ENCODE data around the gene ESRRG.
"Not testable (repeated sequence)": the region's sequence is repeated elsewhere in the genome, so short reads cannot be mapped to it uniquely, and the experiment has no call there.

Gene ESRRG

DNA sequence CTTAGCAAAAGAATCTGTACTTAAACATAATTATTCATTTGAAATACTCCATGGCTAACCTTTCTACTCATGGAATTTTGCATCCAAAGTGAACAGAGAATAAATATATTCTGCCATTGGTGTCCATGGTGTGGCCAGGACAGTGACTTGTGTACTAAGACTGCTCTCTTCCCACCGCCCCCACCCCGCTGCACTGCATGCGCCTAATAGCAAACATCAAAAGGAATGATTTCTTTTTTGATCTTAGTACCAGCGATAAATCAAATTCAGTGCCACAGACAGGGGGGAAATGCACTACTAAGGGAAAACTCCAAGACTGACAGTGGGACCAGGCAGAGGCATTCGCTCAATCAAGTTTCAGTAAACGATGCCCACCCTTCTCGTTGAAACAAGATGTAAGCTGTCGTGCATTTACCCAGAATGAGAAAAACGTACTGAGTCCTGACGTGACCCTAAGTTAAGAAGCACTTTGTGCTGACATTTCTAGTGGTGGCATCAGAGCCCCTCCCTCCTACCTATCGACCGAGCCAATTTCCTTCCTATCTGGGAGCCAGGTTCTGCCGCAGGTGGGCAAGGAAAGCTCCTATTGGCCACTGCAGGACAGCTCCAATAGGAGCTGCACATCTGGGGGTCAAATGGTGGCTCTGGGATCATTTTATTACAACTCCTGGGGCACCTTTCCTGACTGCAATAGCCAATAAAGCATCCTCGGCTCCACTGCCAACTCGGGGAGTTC lies 12.5 kb downstream of the ESRRG start:
- DNase-seq (ENCODE audit: low spot score) = no peak
- TF ChIP-seq, protein P1, sequence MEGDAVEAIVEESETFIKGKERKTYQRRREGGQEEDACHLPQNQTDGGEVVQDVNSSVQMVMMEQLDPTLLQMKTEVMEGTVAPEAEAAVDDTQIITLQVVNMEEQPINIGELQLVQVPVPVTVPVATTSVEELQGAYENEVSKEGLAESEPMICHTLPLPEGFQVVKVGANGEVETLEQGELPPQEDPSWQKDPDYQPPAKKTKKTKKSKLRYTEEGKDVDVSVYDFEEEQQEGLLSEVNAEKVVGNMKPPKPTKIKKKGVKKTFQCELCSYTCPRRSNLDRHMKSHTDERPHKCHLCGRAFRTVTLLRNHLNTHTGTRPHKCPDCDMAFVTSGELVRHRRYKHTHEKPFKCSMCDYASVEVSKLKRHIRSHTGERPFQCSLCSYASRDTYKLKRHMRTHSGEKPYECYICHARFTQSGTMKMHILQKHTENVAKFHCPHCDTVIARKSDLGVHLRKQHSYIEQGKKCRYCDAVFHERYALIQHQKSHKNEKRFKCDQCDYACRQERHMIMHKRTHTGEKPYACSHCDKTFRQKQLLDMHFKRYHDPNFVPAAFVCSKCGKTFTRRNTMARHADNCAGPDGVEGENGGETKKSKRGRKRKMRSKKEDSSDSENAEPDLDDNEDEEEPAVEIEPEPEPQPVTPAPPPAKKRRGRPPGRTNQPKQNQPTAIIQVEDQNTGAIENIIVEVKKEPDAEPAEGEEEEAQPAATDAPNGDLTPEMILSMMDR (IDR thresholded peaks at IDR 0.05; ENCODE audit: borderline replicate concordance, control extremely low read depth, extremely low read depth, insufficient read depth, missing control alignments) = no peak
- in situ Hi-C loops (cut with MboI; ENCODE audit: low sequenced_read_pairs, unreplicated experiment) = no loop called here

DNA sequence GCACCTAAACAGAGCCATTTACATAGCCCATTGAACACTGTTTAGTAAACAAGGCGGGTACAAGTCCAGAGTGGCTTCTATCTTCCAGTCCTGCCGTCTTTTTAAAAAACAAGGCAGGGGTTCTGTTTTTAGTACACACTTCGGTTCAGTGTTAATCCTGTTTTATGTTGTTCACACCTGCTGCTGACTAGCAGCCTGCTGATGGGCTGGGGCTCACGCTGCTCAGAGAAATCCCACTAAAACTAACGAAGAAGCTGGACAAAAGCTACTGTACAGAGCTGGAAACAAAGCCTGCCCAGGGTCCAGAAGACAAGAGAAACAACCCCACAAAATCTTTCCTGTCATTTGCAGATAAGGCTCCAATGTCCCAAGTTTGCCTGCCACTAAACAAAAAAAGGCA lies 13.2 kb downstream of the ESRRG start:
- TF ChIP-seq, protein P1 (IDR thresholded peaks at IDR 0.05; ENCODE audit: borderline replicate concordance, control extremely low read depth, extremely low read depth, insufficient read depth, missing control alignments) = no peak
- in situ Hi-C loops (cut with MboI; ENCODE audit: low sequenced_read_pairs, unreplicated experiment) = no loop called here
- no peak for DNase-seq (ENCODE audit: low spot score)

DNA sequence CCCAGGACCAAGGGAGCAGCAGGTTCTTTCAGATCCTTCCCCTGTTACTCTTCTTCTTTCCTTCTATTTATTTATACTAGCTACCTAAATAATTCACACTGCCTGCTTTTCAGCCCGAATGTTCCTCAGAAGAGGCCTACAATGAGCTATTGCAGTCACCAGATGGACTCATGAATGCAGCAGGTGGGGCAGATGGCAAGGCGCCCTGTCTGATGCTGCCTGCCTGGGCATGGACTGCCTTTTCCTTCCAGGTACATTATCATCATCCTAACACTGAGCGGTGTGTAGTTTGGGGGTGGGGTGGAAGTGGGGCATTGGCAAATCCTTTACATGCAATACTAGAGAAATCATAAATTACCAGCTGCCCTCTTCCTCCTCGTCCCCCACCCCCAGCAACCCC lies 17.6 kb downstream of the ESRRG start:
- no peak for DNase-seq (ENCODE audit: low spot score)
- TF ChIP-seq, protein P1 (IDR thresholded peaks at IDR 0.05; ENCODE audit: borderline replicate concordance, control extremely low read depth, extremely low read depth, insufficient read depth, missing control alignments) = no peak
- in situ Hi-C loops (cut with MboI; ENCODE audit: low sequenced_read_pairs, unreplicated experiment) = no loop called here

DNA sequence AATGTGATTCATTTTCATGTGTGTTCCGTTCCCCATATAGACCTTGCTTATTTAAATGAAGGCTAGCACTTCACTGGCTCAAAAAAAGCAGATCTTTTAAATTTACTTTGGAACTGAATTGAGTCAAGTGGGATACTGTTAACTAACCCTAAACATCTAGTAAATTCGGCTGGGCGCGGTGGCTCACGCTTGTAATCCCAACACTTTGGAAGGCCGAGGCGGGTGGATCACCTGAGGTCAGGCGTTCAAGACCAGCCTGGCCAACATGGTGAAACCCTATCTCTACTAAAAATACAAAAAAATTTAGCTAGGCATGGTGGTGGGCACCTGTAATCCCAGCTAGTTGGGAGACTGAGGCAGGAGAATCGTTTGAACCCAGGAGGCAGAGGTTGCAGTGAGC lies 19.2 kb downstream of the ESRRG start:
- DNase-seq (ENCODE audit: low spot score); in situ Hi-C loops (cut with MboI; ENCODE audit: low sequenced_read_pairs, unreplicated experiment): not testable (repeated sequence)

DNA sequence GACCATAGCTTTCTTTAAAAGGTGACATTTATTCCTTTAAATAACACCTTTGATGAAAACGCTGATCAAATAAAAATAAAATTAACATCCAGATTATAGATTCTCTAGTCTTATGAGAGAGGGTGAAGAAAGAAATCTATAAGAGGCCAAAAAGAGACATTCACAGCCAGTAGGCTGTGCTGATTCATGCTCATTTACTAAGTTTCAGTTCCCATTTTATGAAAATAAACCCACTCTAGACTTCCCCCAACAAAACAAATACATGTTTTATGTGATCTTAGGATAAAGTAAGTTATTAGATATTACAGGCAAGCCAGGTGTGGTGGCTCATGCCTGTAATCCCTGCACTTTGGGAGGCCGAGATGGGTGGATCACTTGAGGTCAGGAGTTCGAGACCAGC lies 21.1 kb downstream of the ESRRG start:
- TF ChIP-seq, protein P1 (IDR thresholded peaks at IDR 0.05; ENCODE audit: borderline replicate concordance, control extremely low read depth, extremely low read depth, insufficient read depth, missing control alignments) = peak; percentile 5
- in situ Hi-C loops (cut with MboI; ENCODE audit: low sequenced_read_pairs, unreplicated experiment) = no loop called here

DNA sequence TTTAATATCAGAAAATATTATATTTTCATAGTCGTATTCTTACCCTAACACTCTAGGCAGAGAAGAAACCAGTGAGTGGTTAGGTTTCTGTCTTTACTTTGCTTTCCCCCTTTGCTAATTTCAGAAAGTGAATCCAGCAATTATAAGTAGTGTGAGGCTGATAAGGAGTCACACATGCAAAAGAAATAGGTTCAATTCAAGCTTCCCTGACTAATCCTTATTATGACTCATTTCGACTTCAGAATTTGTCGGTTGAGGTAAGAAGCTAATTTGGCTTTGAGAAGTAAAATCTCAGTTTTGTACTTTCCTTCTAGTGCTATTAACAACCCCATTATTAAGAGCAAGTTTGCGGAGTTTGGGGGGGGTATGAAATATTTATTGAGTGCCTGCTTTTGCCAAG lies 22.4 kb downstream of the ESRRG start:
- in situ Hi-C loops (cut with MboI; ENCODE audit: low sequenced_read_pairs, unreplicated experiment) = no loop called here
- no peak for DNase-seq (ENCODE audit: low spot score)
- TF ChIP-seq, protein P1 (IDR thresholded peaks at IDR 0.05; ENCODE audit: borderline replicate concordance, control extremely low read depth, extremely low read depth, insufficient read depth, missing control alignments) = no peak

More for the DNA sequence above, 21.1 kb downstream of the ESRRG start:
- peak; percentile 38 for DNase-seq (ENCODE audit: low spot score)

DNA sequence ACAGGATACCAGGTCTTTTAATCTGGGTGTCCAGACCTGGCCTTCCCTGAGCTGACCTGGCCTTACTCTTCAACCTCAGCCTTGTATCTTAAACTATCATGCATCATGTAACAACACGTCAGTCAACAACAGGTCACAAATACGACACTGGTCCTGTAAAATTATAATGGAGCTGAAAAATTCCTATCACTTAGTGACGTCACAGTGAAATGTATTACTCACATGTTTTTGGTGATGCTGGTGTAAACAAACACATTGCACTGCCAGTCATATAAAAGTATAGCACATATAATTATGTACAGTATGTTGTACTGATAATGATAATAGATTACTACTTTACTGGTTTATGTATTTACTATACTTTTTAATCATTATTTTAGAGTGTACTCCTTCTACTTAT lies 31.5 kb downstream of the ESRRG start:
- DNase-seq (ENCODE audit: low spot score) = no peak
- TF ChIP-seq, protein P1 (IDR thresholded peaks at IDR 0.05; ENCODE audit: borderline replicate concordance, control extremely low read depth, extremely low read depth, insufficient read depth, missing control alignments) = no peak
- in situ Hi-C loops (cut with MboI; ENCODE audit: low sequenced_read_pairs, unreplicated experiment) = no loop called here

Data from GM13976 (cell line).